Stimulated activated CD4-positive, alpha-beta T cell treated with anti-CD3 and anti-CD28 coated beads, TNF-alpha, amount 100 ng/mL, for 1 hour (primary cell): ENCODE measurements around the gene MCTP1.

Experiments used
- DNase-seq, 3 donors: peaks; one replicate each; pipeline ENCODE4 v3.0.0-alpha.2; 2020; ENCODE audit warnings: low read depth in 3 of 3, low spot score in 1 of 3

Gene MCTP1

GRCh38 chr5:95124731-95125130 is 160.2 kb downstream of the MCTP1 start:
- DNase-seq: no peak

- no peak for DNase-seq
These were observed 160.8 kb downstream of the MCTP1 start for GRCh38 chr5:95124101-95124500.

- DNase-seq: no peak
These were observed 170.0 kb downstream of the MCTP1 start for GRCh38 chr5:95114902-95115301.

GRCh38 chr5:95114305-95114704 is 170.6 kb downstream of the MCTP1 start:
- DNase-seq: no peak

DNA sequence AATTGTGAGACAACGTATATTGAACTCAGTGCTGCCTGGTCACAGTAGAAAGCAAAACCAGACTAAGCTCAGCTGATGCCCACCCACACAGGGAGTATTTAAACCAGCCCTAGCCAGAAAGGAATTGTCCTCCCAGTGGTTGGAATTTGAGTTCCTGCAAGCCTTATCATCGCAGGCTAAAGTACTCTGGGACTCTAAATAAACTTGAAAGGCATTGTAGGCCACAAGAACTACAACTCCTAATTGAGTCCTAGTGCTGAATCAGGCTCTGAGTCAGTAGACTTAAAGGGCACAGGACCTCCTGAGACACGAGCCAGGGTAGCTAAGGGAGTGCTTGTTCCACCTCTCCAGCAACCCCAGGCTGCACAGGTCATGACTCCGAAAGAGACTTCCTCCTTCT is 171.4 kb downstream of the MCTP1 start:
- no peak for DNase-seq

DNA sequence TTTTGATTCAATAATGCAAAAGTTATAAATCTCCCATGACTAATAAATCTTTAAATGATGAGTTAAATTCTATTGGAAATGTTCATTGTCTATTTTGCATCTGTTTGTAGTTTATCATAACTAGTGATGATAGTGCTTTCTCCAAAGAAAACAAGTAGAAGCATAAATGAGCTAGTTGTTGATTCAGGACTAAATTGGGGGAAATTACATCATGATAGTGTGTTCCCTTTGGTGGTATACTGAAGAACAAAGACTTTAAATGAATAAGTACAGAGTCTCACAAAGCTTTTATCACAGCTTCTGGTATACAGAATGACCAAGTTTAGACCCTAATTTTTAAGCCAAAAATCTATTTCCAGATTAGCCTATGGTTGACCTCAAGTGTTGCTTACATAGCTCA is 173.8 kb downstream of the MCTP1 start:
- DNase-seq: no peak

DNA sequence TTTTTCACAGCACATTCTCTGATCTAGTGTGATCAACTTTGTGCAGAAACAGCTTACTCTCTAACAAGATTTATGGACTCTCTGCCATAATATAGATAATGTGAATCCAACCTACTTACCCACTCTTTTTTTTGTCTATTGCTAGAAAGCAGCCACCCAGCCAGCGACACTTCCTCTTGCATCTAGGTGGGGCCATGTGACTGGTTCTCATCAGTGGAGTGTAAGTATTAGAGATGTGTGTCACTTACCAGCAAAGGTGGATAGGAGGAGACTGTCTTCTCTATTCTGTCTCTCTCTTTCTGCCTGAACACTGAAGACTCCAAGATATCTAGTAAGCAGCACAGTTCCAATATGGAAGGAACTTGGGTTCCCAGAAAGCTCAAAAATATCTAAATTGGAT is 174.8 kb downstream of the MCTP1 start:
- DNase-seq: no peak

DNA sequence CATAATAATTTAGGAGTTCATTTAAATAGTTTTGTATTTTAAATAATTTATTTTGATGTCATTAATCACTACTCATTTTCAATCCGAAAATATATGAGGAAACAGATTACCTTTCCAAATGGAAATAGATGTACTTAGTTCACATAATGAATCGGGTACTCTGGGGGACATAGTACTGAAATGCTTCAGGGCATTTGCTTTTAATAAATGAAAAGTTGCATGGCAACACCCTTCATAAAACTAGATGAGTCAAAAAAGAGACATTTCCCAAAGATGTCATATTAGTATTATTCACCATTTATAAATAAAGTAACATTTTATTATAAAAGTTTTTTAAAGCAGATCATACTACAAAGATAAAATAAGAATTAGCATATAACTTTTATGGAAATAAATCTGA is 177.8 kb downstream of the MCTP1 start:
- DNase-seq: no peak

DNA sequence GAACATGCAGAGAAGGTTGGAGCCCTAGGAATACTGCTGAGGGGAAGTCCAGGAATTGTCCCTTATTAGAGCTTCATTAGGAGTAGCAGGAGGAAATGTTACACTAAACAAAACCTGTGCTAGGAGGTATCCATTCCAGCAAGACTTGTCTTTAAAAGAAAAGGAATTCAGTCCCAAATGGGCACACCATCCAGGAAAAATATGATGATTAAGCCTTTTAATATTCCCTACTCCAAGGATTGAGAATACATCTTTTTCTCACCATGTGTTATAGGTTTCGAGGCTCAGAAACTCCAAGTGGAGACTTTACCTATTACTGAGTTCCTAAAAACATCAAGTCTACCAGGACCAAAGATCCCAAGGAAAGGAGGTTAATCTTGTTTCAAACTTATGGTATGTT is 179.3 kb downstream of the MCTP1 start:
- no peak for DNase-seq

GRCh38 chr5:95102687-95103086 is 182.2 kb downstream of the MCTP1 start:
- no peak for DNase-seq

DNA sequence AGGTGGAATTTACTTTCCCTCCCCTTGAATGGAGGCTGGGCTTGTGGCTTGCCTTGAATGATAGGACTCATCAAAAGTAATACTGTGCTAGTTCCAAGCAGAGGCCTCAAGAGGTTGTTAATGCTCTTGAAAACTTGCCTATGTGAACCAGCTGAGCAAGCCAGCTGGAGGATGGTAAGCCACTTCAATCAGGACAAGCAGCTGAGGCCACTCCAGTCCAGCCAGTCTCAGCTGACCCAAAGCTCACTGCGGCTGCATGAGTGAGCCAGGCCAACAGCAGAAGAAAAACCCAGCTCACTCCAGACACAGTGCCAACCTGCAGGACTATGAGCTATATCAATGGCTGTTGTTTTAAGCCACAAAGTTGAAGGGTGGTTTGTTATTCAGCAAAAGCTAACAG is 182.8 kb downstream of the MCTP1 start:
- no peak for DNase-seq

DNA sequence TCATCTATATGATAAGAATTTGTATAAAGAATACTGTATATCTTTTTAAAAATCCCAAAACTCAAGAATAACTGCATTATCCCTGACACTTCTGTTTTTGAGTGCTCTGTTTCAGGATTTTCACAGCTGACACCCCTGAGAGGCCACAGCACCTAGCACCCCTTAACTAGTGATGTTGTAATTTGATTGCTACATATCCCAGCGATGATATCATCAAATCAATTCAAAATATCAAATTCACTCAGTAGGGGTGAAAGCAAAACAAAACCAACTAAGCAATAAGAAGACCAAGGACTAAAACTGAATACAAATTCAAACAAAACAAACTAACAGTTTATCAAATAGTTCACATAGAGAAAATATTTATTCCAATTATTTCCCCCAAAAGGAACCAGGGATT is 184.3 kb downstream of the MCTP1 start:
- no peak for DNase-seq

GRCh38 chr5:95098012-95098411 is 186.9 kb downstream of the MCTP1 start:
- no peak for DNase-seq

- DNase-seq: no peak
These were observed 191.7 kb downstream of the MCTP1 start for GRCh38 chr5:95093211-95093610.

DNA sequence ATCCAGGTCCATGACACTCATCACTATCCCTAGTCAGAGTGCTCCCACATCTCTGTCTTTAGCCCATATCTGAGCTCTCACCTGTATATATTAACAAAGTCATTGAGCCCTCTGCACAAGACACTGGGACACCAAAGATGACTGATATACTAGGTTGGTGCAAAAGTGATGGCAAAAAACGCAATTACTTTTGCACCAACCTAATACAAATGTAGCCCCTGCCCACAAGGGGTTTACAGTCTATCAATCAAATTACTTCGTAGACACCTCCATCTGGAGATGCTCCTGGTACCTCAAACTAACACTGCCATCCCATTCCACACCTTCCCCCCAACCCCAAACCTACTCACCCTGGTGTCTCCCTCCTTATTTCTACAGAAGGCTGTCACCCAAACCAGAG is 194.1 kb downstream of the MCTP1 start:
- no peak for DNase-seq

GRCh38 chr5:95087816-95088317 is 197.0 kb downstream of the MCTP1 start:
- DNase-seq: no peak

GRCh38 chr5:95086927-95087815 is 197.7 kb downstream of the MCTP1 start:
- DNase-seq: no peak

DNA sequence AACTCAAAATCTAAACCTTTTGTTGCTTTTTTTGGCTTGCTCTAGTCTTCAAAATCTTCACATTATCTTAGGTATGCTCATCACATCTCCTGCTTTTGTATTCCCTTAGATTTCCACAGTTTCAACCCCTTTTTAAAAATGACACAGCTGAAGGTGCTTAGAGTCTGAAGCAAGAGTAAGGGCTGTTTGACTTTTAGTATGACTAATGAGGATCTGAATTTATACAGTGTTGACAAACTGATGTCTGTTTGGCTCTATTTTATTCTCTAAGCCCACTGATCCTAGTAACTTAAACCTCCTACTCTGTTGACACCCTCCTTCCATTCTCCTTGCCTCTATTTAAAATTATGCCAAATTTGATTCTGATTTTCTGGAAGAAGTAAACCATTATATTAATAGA is 200.1 kb downstream of the MCTP1 start:
- no peak for DNase-seq

GRCh38 chr5:95083606-95084005 is 201.3 kb downstream of the MCTP1 start:
- DNase-seq: no peak

- no peak for DNase-seq
These were observed 202.9 kb downstream of the MCTP1 start for GRCh38 chr5:95081982-95082381.

DNA sequence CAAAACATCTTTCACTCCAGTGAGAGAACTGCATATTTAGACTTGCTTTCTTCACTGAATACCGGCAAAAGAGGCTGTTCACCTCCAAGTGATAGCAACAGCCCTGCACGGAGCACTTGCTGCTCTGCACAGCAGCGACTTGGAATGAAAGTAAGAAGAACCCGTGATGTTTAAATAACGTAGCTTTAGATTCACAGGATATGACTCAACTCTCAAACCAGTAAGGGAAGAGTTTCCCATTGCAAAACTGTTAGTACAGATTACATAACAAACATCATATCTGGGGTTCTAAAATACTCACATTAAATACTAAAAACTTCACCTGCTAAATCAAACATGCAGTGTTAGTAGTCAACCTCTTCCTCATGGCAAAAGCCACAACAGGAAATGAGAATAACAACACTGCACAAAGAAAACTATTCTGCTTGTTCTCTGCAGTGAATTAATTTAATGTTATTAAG is 203.4 kb downstream of the MCTP1 start:
- no peak for DNase-seq

DNA sequence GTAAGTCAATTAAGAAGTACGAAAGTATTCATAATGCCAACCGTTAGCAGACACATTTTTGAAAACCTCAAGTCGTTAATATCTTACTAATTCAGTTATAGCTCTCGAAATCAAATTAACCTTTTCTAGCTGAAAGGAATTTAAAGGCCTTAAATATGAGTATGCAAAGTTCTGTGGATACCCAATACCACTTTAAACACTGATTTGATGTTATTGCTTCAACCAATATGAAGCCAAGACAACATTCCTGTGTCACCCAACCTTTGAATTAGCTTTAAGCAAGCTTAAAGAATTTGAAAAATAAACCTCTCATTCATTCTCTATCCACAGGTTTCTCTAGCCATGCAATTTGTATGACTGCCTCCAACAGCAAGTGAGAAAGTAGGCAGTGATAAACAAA is 204.5 kb downstream of the MCTP1 start:
- no peak for DNase-seq

- no peak for DNase-seq
These were observed 204.9 kb downstream of the MCTP1 start for GRCh38 chr5:95080030-95080429.
